ENCODE results near the gene WDR26.

DNA sequence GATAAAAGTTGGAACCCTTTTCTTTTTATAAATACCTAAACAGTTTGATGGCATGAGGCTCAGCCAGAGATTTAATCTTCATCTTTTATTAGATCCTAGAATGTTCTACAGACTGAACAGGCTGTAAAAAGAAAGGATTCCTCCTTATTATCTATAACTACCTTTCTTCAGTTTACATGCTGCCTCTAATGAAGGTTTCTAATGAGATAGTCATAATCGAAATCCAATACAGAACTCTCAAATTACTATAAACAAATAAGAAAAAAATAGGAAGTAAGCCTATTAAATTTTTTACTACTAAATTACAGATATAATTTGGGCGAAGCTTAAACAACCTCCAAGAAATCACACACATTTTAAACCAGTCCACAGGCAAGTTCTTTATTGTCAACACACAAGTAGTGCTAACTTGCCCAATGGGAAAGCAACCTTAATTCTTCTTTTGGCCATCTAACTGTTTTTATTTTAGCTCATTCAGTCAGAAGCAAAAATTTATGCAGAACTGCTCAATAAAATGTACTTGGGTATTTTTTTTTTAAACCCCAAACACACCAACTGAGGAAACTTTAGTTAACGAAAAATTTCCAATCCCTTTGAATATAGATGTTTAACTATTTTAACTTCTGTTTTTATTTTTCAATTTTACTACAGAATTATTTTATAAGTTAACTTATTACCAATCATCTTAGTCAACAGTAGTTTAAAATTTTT is 4.8 kb downstream of the WDR26 start:
- no peak for TF ChIP-seq YY1 (IDR thresholded peaks at IDR 0.05; ENCODE audit: insufficient read depth, insufficient read length)
- no peak for TF ChIP-seq ZNF274 (IDR thresholded peaks at IDR 0.05; ENCODE audit: low read depth, low read length)

Measured in NT2/D1 (cell line).